ENCODE data around the gene GCH1. TPM values are rescaled to one million over a fixed set of nuclear protein-coding genes. Genes with fewer than 3 reads are reported as not detected.

GCH1 gene
- total RNA-seq, 1 experiment from 2014 or later: 7.7 TPM

- ChIA-PET POLR2A (ENCODE audit: low non-redundant PET) (no interaction called here), CTCF (no interaction called here)
- Histone ChIP-seq H3K27me3 (replicated peaks; ENCODE audit: insufficient read depth, low read depth, low read length, poor library complexity) (no peaks in the 10 kb centered on the region), H3K36me3 (ENCODE audit: insufficient read depth, low read length, poor library complexity, severe bottlenecking) (no peaks in the 10 kb centered on the region), H3K4me1 (ENCODE audit: insufficient read depth, low read length, poor library complexity, severe bottlenecking) (no peaks in the 10 kb centered on the region), H3K27ac (ENCODE audit: low read depth, low read length, poor library complexity, severe bottlenecking) (no peak overlapping the region), H3K4me3 (ENCODE audit: low read depth, low read length, poor library complexity, severe bottlenecking) (no peak overlapping the region), H3K9me3 (ENCODE audit: low read depth, low read length, poor library complexity, severe bottlenecking) (no peaks in the 10 kb centered on the region)
- TF ChIP-seq EZH2 (IDR thresholded peaks at IDR 0.05; ENCODE audit: borderline replicate concordance, low read depth, low read length, poor library complexity, severe bottlenecking) (no peak), CTCF (conservative IDR thresholded peaks at IDR 0.05; ENCODE audit: low read depth, low read length) (no peak)
- DNase-seq (ENCODE audit: low spot score): no peak
- intact Hi-C loops (cut with micrococcal nuclease; ENCODE audit: unreplicated experiment): no loop called here
- BruUV-seq (replicated peaks): no TSS peak
These were observed 68.5 kb downstream of the GCH1 start for GRCh38 chr14:54834081-54834480.

GRCh38 chr14:54830650-54831049 lies 72.0 kb downstream of the GCH1 start:
- Histone ChIP-seq H3K9me3 (ENCODE audit: low read depth, low read length, poor library complexity, severe bottlenecking) (no peaks in the 10 kb centered on the region), H3K4me3 (ENCODE audit: low read depth, low read length, poor library complexity, severe bottlenecking) (no peak overlapping the region), H3K36me3 (ENCODE audit: insufficient read depth, low read length, poor library complexity, severe bottlenecking) (no peaks in the 10 kb centered on the region), H3K27me3 (replicated peaks; ENCODE audit: insufficient read depth, low read depth, low read length, poor library complexity) (no peaks in the 10 kb centered on the region), H3K27ac (ENCODE audit: low read depth, low read length, poor library complexity, severe bottlenecking) (no peak overlapping the region), H3K4me1 (ENCODE audit: insufficient read depth, low read length, poor library complexity, severe bottlenecking) (no peaks in the 10 kb centered on the region)
- DNase-seq (ENCODE audit: low spot score): no peak
- no peak for TF ChIP-seq CTCF (conservative IDR thresholded peaks at IDR 0.05; ENCODE audit: low read depth, low read length)
- no peak for TF ChIP-seq EZH2 (IDR thresholded peaks at IDR 0.05; ENCODE audit: borderline replicate concordance, low read depth, low read length, poor library complexity, severe bottlenecking)
- intact Hi-C loops (cut with micrococcal nuclease; ENCODE audit: unreplicated experiment): no loop called here
- ChIA-PET POLR2A (ENCODE audit: low non-redundant PET) (interaction anchor here (0.6 kb wide), 1 partner anchor 43 kb away, joined by 4 read pairs; no protein-coding TSS in a partner anchor), CTCF (no interaction called here)
- BruUV-seq (replicated peaks): no TSS peak

GRCh38 chr14:54829486-54830224 lies 73.0 kb downstream of the GCH1 start:
- no peak for DNase-seq (ENCODE audit: low spot score)
- no peak overlapping the region for H3K27ac ChIP-seq (ENCODE audit: low read depth, low read length, poor library complexity, severe bottlenecking)
- POLR2A ChIA-PET (ENCODE audit: low non-redundant PET): interaction anchor here (0.6 kb wide), 1 partner anchor 18 kb away, joined by 18 read pairs; no protein-coding TSS in a partner anchor
- H3K4me3 ChIP-seq (ENCODE audit: low read depth, low read length, poor library complexity, severe bottlenecking): no peak overlapping the region
- intact Hi-C loops (cut with micrococcal nuclease; ENCODE audit: unreplicated experiment): no loop called here
- no peaks in the 10 kb centered on the region for H3K27me3 ChIP-seq (replicated peaks; ENCODE audit: insufficient read depth, low read depth, low read length, poor library complexity)
- CTCF ChIA-PET: no interaction called here
- BruUV-seq (replicated peaks): no TSS peak
- no peaks in the 10 kb centered on the region for H3K4me1 ChIP-seq (ENCODE audit: insufficient read depth, low read length, poor library complexity, severe bottlenecking)
- no peaks in the 10 kb centered on the region for H3K36me3 ChIP-seq (ENCODE audit: insufficient read depth, low read length, poor library complexity, severe bottlenecking)
- H3K9me3 ChIP-seq (ENCODE audit: low read depth, low read length, poor library complexity, severe bottlenecking): no peaks in the 10 kb centered on the region
- no peak for TF ChIP-seq CTCF (conservative IDR thresholded peaks at IDR 0.05; ENCODE audit: low read depth, low read length)
- TF ChIP-seq EZH2 (IDR thresholded peaks at IDR 0.05; ENCODE audit: borderline replicate concordance, low read depth, low read length, poor library complexity, severe bottlenecking): no peak
